IMR-90 (cell line): Measurements from ENCODE around the gene KCNQ5. TPM values are rescaled to one million over a fixed set of nuclear protein-coding genes. Genes with fewer than 3 reads are reported as not detected.

ENCODE experiments used
- ATAC-seq: fragments of 200-7000 bp; cut with Tn5 transposase; 2 replicates; pipeline ENCODE4 v1.9.1; 2020; ENCODE audit warnings: low read depth, mild to moderate bottlenecking, moderate library complexity
- BruUV-seq: library from RNA; stranded (reverse); fragments of 400-500 nt; replicated peaks from 2 replicates; lab custom pipeline; 2021; lab: Mats Ljungman, UMichigan
- CTCF ChIA-PET: fragments of 300-600 bp; formaldehyde crosslinking; extraction: SDS; loops from one replicate; lab custom pipeline; 2021; ENCODE audit warnings: antibody characterized with exemption; lab: Yijun Ruan, JAX
- POLR2A ChIA-PET: fragments of 300-600 bp; sonication (Branson Sonifier 250); formaldehyde crosslinking; loops from one replicate; lab custom pipeline; 2022; ENCODE audit warnings: antibody characterized with exemption; ENCODE audit not compliant: unreplicated experiment; lab: Charles Lee
- DNase-seq: peaks from one replicate; pipeline ENCODE4 v3.0.0; 2013
- H2AFZ ChIP-seq: replicated peaks from 2 replicates; pipeline ENCODE3; 2013; ENCODE audit warnings: low read length, mild to moderate bottlenecking; ENCODE audit not compliant: poor library complexity
- H2AK5ac ChIP-seq: 2 replicates; pipeline ENCODE4 v1.6.1; 2013; ENCODE audit warnings: low read depth, low read length, inconsistent platforms
- H2AK9ac ChIP-seq: replicated peaks from 2 replicates; pipeline ENCODE3; 2013; ENCODE audit warnings: mild to moderate bottlenecking, low read depth, low read length, moderate library complexity; ENCODE audit not compliant: poor library complexity
- H2BK120ac ChIP-seq: 2 replicates; pipeline ENCODE4 v1.6.1; 2013; ENCODE audit warnings: low read depth, low read length, inconsistent platforms
- H2BK15ac ChIP-seq: 3 replicates; pipeline ENCODE4 v1.6.1; 2013; ENCODE audit warnings: low read depth, low read length, inconsistent platforms
- H2BK20ac ChIP-seq: 2 replicates; pipeline ENCODE4 v1.6.1; 2013; ENCODE audit warnings: low read depth, mild to moderate bottlenecking, inconsistent platforms, low read length, moderate library complexity
- H2BK5ac ChIP-seq: 2 replicates; pipeline ENCODE4 v1.6.1; 2013; ENCODE audit warnings: mild to moderate bottlenecking, low read depth, low read length, inconsistent platforms; ENCODE audit not compliant: poor library complexity, severe bottlenecking
- H3K14ac ChIP-seq: replicated peaks from 2 replicates; pipeline ENCODE4 v1.6.1; 2013; ENCODE audit warnings: low read depth, low read length, inconsistent platforms
- H3K18ac ChIP-seq: 2 replicates; pipeline ENCODE4 v1.6.1; 2013; ENCODE audit warnings: low read depth, low read length, control low read depth
- H3K23ac ChIP-seq: 2 replicates; pipeline ENCODE4 v1.6.1; 2013; ENCODE audit warnings: low read depth, low read length, inconsistent platforms
- H3K27ac ChIP-seq: 2 replicates; pipeline ENCODE4 v1.5.1; 2013; ENCODE audit warnings: mild to moderate bottlenecking, control low read depth, low read length; ENCODE audit not compliant: insufficient read depth
- H3K27me3 ChIP-seq: 2 replicates; pipeline ENCODE4 v1.6.1; 2013; ENCODE audit warnings: low read length; ENCODE audit not compliant: control insufficient read depth, insufficient read depth
- H3K36me3 ChIP-seq: 2 replicates; pipeline ENCODE4 v1.6.1; 2013; ENCODE audit warnings: low read length, mixed read lengths; ENCODE audit not compliant: control insufficient read depth, insufficient read depth
- H3K4ac ChIP-seq: 2 replicates; pipeline ENCODE4 v1.6.1; 2013; ENCODE audit warnings: low read depth, low read length, inconsistent platforms
- H3K4me1 ChIP-seq: 2 replicates; pipeline ENCODE4 v1.6.1; 2013; ENCODE audit warnings: low read length, mixed read lengths; ENCODE audit not compliant: control insufficient read depth, insufficient read depth
- H3K4me2 ChIP-seq: 2 replicates; pipeline ENCODE4 v1.6.1; 2013; ENCODE audit warnings: low read depth, mild to moderate bottlenecking, control low read depth, low read length, moderate library complexity
- H3K4me3 ChIP-seq: 2 replicates; pipeline ENCODE4 v1.5.1; 2013; ENCODE audit warnings: low read depth, mild to moderate bottlenecking, control low read depth, low read length, moderate library complexity; ENCODE audit not compliant: insufficient read depth
- H3K56ac ChIP-seq: 2 replicates; pipeline ENCODE4 v1.6.1; 2013; ENCODE audit warnings: low read length, inconsistent platforms; ENCODE audit not compliant: insufficient read depth; ENCODE audit errors: extremely low read depth
- H3K79me1 ChIP-seq, 2 experiments: 2 replicates each; pipeline ENCODE4 v1.6.1; 2013; ENCODE audit warnings: low read length in 2 of 2, inconsistent platforms in 1 of 2, low read depth in 1 of 2
- H3K9ac ChIP-seq: 2 replicates; pipeline ENCODE4 v1.6.1; 2013; ENCODE audit warnings: low read depth, low read length, control low read depth
- H3K9me1 ChIP-seq: 2 replicates; pipeline ENCODE4 v1.6.1; 2013; ENCODE audit warnings: low read length, inconsistent platforms; ENCODE audit not compliant: insufficient read depth
- H3K9me3 ChIP-seq: 2 replicates; pipeline ENCODE4 v1.6.1; 2013; ENCODE audit warnings: low read length; ENCODE audit not compliant: control insufficient read depth, insufficient read depth
- H4K20me1 ChIP-seq: 2 replicates; pipeline ENCODE4 v1.6.1; 2013; ENCODE audit warnings: low read length, inconsistent platforms; ENCODE audit not compliant: insufficient read depth
- H4K5ac ChIP-seq: 2 replicates; pipeline ENCODE4 v1.6.1; 2013; ENCODE audit warnings: mild to moderate bottlenecking, low read depth, low read length, control low read depth
- H4K8ac ChIP-seq, 2 experiments: 2 replicates each; pipeline ENCODE4 v1.6.1; 2013; ENCODE audit warnings: low read depth in 2 of 2, low read length in 2 of 2, control low read depth in 1 of 2, inconsistent platforms in 1 of 2
- H4K91ac ChIP-seq: 2 replicates; pipeline ENCODE4 v1.6.1; 2013; ENCODE audit warnings: low read depth, low read length, inconsistent platforms; ENCODE audit not compliant: insufficient read depth
- BHLHE40 ChIP-seq: fragments of 150-350 bp; IDR thresholded peaks from 2 replicates; pipeline ENCODE4 v1.6.1; 2016; ENCODE audit warnings: mild to moderate bottlenecking, low read depth, low read length
- CEBPB ChIP-seq: IDR thresholded peaks from 2 replicates; pipeline ENCODE4 v1.6.1; 2012; ENCODE audit warnings: low read depth, low read length, improper control_type of control experiment
- CHD1 ChIP-seq: IDR thresholded peaks from 2 replicates; pipeline ENCODE4 v1.6.1; 2012; ENCODE audit warnings: low read depth, low read length, improper control_type of control experiment
- FOS ChIP-seq: fragments of 150-350 bp; IDR thresholded peaks from 2 replicates; pipeline ENCODE4 v1.6.1; 2016; ENCODE audit warnings: low read depth, low read length
- MAFK ChIP-seq: IDR thresholded peaks from 2 replicates; pipeline ENCODE4 v1.6.1; 2012; ENCODE audit warnings: low read depth, low read length, improper control_type of control experiment
- MAZ ChIP-seq: IDR thresholded peaks from 2 replicates; pipeline ENCODE4 v1.6.1; 2012; ENCODE audit warnings: low read depth, mild to moderate bottlenecking, low read length, improper control_type of control experiment, moderate library complexity, borderline replicate concordance
- MXI1 ChIP-seq: IDR thresholded peaks from 2 replicates; pipeline ENCODE4 v1.6.1; 2012; ENCODE audit warnings: low read depth, mild to moderate bottlenecking, low read length, moderate library complexity, borderline replicate concordance
- NFE2L2 ChIP-seq: fragments of 150-350 bp; IDR thresholded peaks from 2 replicates; pipeline ENCODE4 v1.6.1; 2016; ENCODE audit warnings: low read depth, mild to moderate bottlenecking, low read length
- POLR2A ChIP-seq: IDR thresholded peaks from 2 replicates; pipeline ENCODE4 v1.6.1; 2012; ENCODE audit warnings: mild to moderate bottlenecking, low read depth, low read length
- RAD21 ChIP-seq: IDR thresholded peaks from 2 replicates; pipeline ENCODE4 v1.6.1; 2012; ENCODE audit warnings: low read length, improper control_type of control experiment
- RCOR1 ChIP-seq: IDR thresholded peaks from 2 replicates; pipeline ENCODE4 v1.6.1; 2012; ENCODE audit warnings: mild to moderate bottlenecking, low read length, improper control_type of control experiment; ENCODE audit not compliant: insufficient replicate concordance
- RFX5 ChIP-seq: IDR thresholded peaks from 2 replicates; pipeline ENCODE4 v1.8.0; 2012; ENCODE audit warnings: low read depth, mild to moderate bottlenecking, low read length, moderate library complexity
- SMC3 ChIP-seq: fragments of 150-350 bp; IDR thresholded peaks from 2 replicates; pipeline ENCODE4 v1.6.1; 2016; ENCODE audit warnings: low read depth, mild to moderate bottlenecking, antibody characterized with exemption, low read length, moderate library complexity
- WGBS, 2 experiments: methylation state at CpG; one replicate each; pipeline versions ENCODE4 v1.1.5 to v1.1.7; 2013; ENCODE audit warnings: missing lambda C conversion rate in 2 of 2; ENCODE audit not compliant: insufficient read length in 1 of 2; ENCODE audit errors: extremely low coverage in 2 of 2; 5-methylcytosine and 5-hydroxymethylcytosine counted together
- dilution Hi-C: fragments of 300-500 bp; cut with HindIII; formaldehyde crosslinking; loops from one replicate; pipeline ENCODE4 v1.14.3; 2018; ENCODE audit warnings: low sequenced_read_pairs; ENCODE audit not compliant: unreplicated experiment
- in situ Hi-C: fragments of 300-500 bp; cut with MboI; formaldehyde crosslinking; loops from 3 replicates; pipeline ENCODE4 v1.14.3; 2019; ENCODE audit warnings: low sequenced_read_pairs, inconsistent platforms, mixed read lengths
- intact Hi-C: fragments of 100-400 bp; cut with micrococcal nuclease; formaldehyde crosslinking; loops from 2 replicates; pipeline ENCODE4 v1.10.0; 2022
- polyA plus RNA-seq, 3 experiments: library from polyadenylated mRNA; depleted of rRNA; stranded (reverse); fragments of >200 nt; gene quantifications; 2 replicates each; pipeline ENCODE4 v1.2.3, GENCODE V29; 2012; ENCODE audit warnings: low replicate concordance in 1 of 3
- total RNA-seq: library from RNA; depleted of rRNA; stranded (reverse); fragments of >200 nt; gene quantifications from 2 replicates; pipeline ENCODE4 v1.2.3, GENCODE V29; 2012
- TF ChIP-seq, protein P1 (sequence below): fragments of 150-350 bp; IDR thresholded peaks from 2 replicates; pipeline ENCODE4 v1.6.1; 2017; ENCODE audit warnings: mild to moderate bottlenecking, antibody characterized with exemption, low read length, low read depth
- TF ChIP-seq, protein P2 (sequence below): fragments of 150-350 bp; IDR thresholded peaks from 2 replicates; pipeline ENCODE4 v1.6.1; 2016; ENCODE audit warnings: low read depth, mild to moderate bottlenecking, low read length, moderate library complexity, borderline replicate concordance
- TF ChIP-seq, protein P3 (sequence below): conservative IDR thresholded peaks from 2 replicates; pipeline ENCODE4 v1.5.1; 2012; ENCODE audit warnings: mild to moderate bottlenecking, low read depth, low read length, improper control_type of control experiment

KCNQ5 gene
- total and polyA plus RNA-seq, 2 of the 4 experiments (the other 2 are of a cell fraction), result 0.75 to 1.3 TPM

DNA sequence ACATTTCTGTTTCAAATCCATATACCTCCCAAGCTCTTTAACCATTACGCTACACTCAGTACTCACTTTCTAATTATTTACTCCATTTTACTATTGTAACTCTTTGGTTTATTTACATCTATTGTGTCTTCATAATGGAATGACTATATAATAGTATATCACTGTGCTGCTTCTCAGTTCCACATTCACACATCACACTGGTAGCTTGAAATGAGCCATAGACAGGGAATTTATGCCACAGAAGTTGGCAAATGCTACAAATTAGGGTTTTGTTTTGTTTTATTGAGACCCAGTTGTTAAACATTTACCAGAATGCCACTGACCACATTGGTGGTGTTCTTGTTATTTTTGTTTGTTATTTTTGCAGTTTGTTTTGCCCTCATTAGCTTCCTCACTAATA is 213.9 kb downstream of the KCNQ5 start:
- CTCF ChIA-PET, result interaction anchor here (1.5 kb wide), 1 partner anchor 27 kb away, joined by 3 read pairs; no protein-coding TSS in a partner anchor
- Histone ChIP-seq H3K9me3 (no peaks in the 10 kb centered on the region), H2BK120ac (no peak overlapping the region), H2AK9ac (no peak overlapping the region), H2AK5ac (no peak overlapping the region), H4K20me1 (no peaks in the 10 kb centered on the region), H3K4me1 (no peaks in the 10 kb centered on the region), H3K79me1 (no peaks in the 10 kb centered on the region), H3K36me3 (no peaks in the 10 kb centered on the region), H2BK20ac (no peak overlapping the region), H3K56ac (no peak overlapping the region), H3K14ac (no peak overlapping the region), H3K4me2 (no peak overlapping the region), H4K5ac (no peak overlapping the region), H3K4me3 (no peak overlapping the region), H3K27ac (no peak overlapping the region), H3K18ac (no peak overlapping the region), H3K4ac (no peak overlapping the region), H2BK15ac (no peak overlapping the region), H3K9ac (no peak overlapping the region), H2BK5ac (no peak overlapping the region), H4K91ac (no peak overlapping the region), H3K27me3 (no peaks in the 10 kb centered on the region), H4K8ac (no peak overlapping the region), H3K9me1 (no peaks in the 10 kb centered on the region), H3K23ac (no peak overlapping the region), H2AFZ (no peak overlapping the region)
- in situ Hi-C loops, result no loop called here
- intact Hi-C loops, result no loop called here
- POLR2A ChIA-PET, result no interaction called here
- no peak for ATAC-seq
- DNase-seq, result no peak
- TF ChIP-seq NFE2L2, result no peak
- no peak for TF ChIP-seq RAD21
- no peak for TF ChIP-seq MAFK
- no peak for TF ChIP-seq BHLHE40
- TF ChIP-seq, protein P1, sequence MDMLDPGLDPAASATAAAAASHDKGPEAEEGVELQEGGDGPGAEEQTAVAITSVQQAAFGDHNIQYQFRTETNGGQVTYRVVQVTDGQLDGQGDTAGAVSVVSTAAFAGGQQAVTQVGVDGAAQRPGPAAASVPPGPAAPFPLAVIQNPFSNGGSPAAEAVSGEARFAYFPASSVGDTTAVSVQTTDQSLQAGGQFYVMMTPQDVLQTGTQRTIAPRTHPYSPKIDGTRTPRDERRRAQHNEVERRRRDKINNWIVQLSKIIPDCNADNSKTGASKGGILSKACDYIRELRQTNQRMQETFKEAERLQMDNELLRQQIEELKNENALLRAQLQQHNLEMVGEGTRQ, result no peak
- TF ChIP-seq RFX5, result no peak
- no peak for TF ChIP-seq CHD1
- no peak for TF ChIP-seq CEBPB
- no peak for TF ChIP-seq MXI1
- no peak for TF ChIP-seq SMC3
- TF ChIP-seq MAZ, result no peak
- TF ChIP-seq POLR2A, result no peak
- TF ChIP-seq FOS, result no peak
- TF ChIP-seq, protein P2, sequence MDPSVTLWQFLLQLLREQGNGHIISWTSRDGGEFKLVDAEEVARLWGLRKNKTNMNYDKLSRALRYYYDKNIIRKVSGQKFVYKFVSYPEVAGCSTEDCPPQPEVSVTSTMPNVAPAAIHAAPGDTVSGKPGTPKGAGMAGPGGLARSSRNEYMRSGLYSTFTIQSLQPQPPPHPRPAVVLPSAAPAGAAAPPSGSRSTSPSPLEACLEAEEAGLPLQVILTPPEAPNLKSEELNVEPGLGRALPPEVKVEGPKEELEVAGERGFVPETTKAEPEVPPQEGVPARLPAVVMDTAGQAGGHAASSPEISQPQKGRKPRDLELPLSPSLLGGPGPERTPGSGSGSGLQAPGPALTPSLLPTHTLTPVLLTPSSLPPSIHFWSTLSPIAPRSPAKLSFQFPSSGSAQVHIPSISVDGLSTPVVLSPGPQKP, result no peak
- TF ChIP-seq RCOR1, result no peak
- TF ChIP-seq, protein P3, sequence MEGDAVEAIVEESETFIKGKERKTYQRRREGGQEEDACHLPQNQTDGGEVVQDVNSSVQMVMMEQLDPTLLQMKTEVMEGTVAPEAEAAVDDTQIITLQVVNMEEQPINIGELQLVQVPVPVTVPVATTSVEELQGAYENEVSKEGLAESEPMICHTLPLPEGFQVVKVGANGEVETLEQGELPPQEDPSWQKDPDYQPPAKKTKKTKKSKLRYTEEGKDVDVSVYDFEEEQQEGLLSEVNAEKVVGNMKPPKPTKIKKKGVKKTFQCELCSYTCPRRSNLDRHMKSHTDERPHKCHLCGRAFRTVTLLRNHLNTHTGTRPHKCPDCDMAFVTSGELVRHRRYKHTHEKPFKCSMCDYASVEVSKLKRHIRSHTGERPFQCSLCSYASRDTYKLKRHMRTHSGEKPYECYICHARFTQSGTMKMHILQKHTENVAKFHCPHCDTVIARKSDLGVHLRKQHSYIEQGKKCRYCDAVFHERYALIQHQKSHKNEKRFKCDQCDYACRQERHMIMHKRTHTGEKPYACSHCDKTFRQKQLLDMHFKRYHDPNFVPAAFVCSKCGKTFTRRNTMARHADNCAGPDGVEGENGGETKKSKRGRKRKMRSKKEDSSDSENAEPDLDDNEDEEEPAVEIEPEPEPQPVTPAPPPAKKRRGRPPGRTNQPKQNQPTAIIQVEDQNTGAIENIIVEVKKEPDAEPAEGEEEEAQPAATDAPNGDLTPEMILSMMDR, result no peak
- no TSS peak for BruUV-seq
- dilution Hi-C loops, result no loop called here
- 100% methylated on average over 1 of the region's 1 CpG; no CpG with 5 or more reads in 1 of the 2 experiments for WGBS, 2 experiments
